HL-60 (cell line): ENCODE results near the gene FAM120A.
A peak's percentile ranks its signal among the peaks of the same experiment; 100 is the strongest.

ENCODE experiments used
- DNase-seq, 2 experiments: peaks; one replicate each; pipeline ENCODE4 v3.0.0-alpha.2; 2010 to 2020; ENCODE audit warnings: low read depth in 1 of 2, low spot score in 1 of 2
- H3K27ac ChIP-seq: fragments of 250-450 bp; sonication (Bioruptor Pico); replicated peaks from 2 replicates; pipeline ENCODE4 v1.5.1; 2020; ENCODE audit warnings: mild to moderate bottlenecking, moderate library complexity
- H3K27me3 ChIP-seq: fragments of 250-450 bp; sonication (Bioruptor Pico); 2 replicates; pipeline ENCODE4 v1.5.1; 2021; ENCODE audit warnings: mild to moderate bottlenecking, moderate library complexity; ENCODE audit not compliant: insufficient read depth, poor library complexity, severe bottlenecking
- H3K4me3 ChIP-seq: replicated peaks from 2 replicates; pipeline ENCODE4 v1.5.1; 2011; ENCODE audit warnings: mild to moderate bottlenecking, control low read depth, low read length; ENCODE audit not compliant: insufficient read depth
- CTCF ChIP-seq: IDR thresholded peaks from one replicate; pipeline ENCODE4 v1.5.1; 2011; ENCODE audit warnings: low read length, control low read depth, inconsistent platforms; ENCODE audit not compliant: insufficient read depth
- GABPA ChIP-seq: IDR thresholded peaks from 2 replicates; pipeline ENCODE4 v1.6.1; 2012; ENCODE audit warnings: low read depth
- POLR2AphosphoS5 ChIP-seq: IDR thresholded peaks from 2 replicates; pipeline ENCODE4 v1.6.1; 2012; ENCODE audit warnings: low read depth
- REST ChIP-seq: IDR thresholded peaks from 2 replicates; pipeline ENCODE4 v1.6.1; 2012; ENCODE audit warnings: low read depth; ENCODE audit not compliant: insufficient replicate concordance
- SPI1 ChIP-seq: IDR thresholded peaks from 2 replicates; pipeline ENCODE4 v1.6.1; 2012; ENCODE audit warnings: low read depth, mild to moderate bottlenecking, borderline replicate concordance
- long read RNA-seq: library from polyadenylated mRNA; unstranded; transcript quantifications from one replicate; pipeline ENCODE4 v2.0.0, GENCODE V29; 2020

The FAM120A gene
- long read RNA-seq, full-length matches to known transcripts = 10 of 57 reads
- long read RNA-seq, partial matches to known transcripts = 35 of 57 reads
- long read RNA-seq, other reads (novel, unspliced or antisense) = 12 of 57 reads

- peak within 1 kb of the TSS; percentile 81 for H3K4me3 ChIP-seq
- peak; percentile 50 to 60 for DNase-seq
- H3K27me3 ChIP-seq = no peaks in the 10 kb centered on the region
- H3K27ac ChIP-seq = peak within 1 kb of the TSS; percentile 85
- no peak for TF ChIP-seq SPI1
- TF ChIP-seq GABPA = no peak
- TF ChIP-seq POLR2AphosphoS5 = 0 out of 2 replicates have a peak, but pooled peaks have one; percentile 25
These were observed at the start of gene FAM120A for GRCh38 chr9:93450945-93451815. Gene FAM120A (plus strand): TSS chr9:93451685. CDS start chr9:93451916, 231 bp downstream.

- TF ChIP-seq GABPA (no peak), CTCF (no peak), SPI1 (no peak), POLR2AphosphoS5 (no peak), REST (no peak)
- no peaks in the 10 kb centered on the region for H3K27me3 ChIP-seq
- no peak for DNase-seq
- no peak overlapping the region for H3K27ac ChIP-seq
- H3K4me3 ChIP-seq = no peak overlapping the region
These were observed 45.1 kb upstream of the FAM120A start for GRCh38 chr9:93406371-93406770.

GRCh38 chr9:93413530-93413929 lies 38.0 kb upstream of the FAM120A start:
- Histone ChIP-seq H3K27me3 (no peaks in the 10 kb centered on the region), H3K27ac (no peak overlapping the region), H3K4me3 (no peak overlapping the region)
- TF ChIP-seq SPI1 (no peak), GABPA (no peak), REST (no peak), CTCF (no peak), POLR2AphosphoS5 (no peak)
- no peak for DNase-seq

- Histone ChIP-seq H3K27ac (no peak overlapping the region), H3K27me3 (no peaks in the 10 kb centered on the region), H3K4me3 (no peak overlapping the region)
- TF ChIP-seq SPI1 (no peak), POLR2AphosphoS5 (no peak), CTCF (no peak), GABPA (no peak), REST (no peak)
- DNase-seq = no peak
These were observed 36.3 kb upstream of the FAM120A start for GRCh38 chr9:93415176-93415690.
